A549 treated with dexamethasone at 1 μM for 4 hours (cell line): ENCODE measurements around the gene PLA2G1B. TPM values are rescaled to one million over a fixed set of nuclear protein-coding genes. Genes with fewer than 3 reads are reported as not detected.

ENCODE experiments used
- total RNA-seq: library from RNA; stranded (reverse); fragments of 200-300 nt; extraction: Qiagen RNA extraction; gene quantifications from 5 replicates; pipeline ENCODE4 v1.2.3, GENCODE V29; 2022

PLA2G1B gene
- 0.18 TPM in 1 of 5 replicates, not detected in the others for total RNA-seq

DNA sequence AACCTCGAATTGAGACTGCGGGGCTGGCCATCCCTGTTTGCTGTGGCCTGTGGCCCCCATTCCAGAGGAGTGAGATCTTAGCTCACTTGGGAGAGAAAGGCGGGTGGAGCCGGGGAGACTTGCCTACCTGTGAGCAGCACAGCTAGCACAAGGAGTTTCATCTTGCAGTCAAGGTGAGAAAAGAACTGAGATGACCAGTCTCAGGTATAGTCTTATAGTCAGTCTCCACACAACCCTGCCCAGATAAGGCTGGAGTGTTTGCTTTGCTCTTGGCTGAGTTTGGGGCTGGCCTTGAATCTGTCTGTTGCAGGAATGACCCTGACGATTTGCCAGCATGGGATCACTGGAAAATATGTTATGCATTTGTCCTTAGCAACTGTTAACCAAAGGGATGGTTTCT lies at the start of gene PLA2G1B:
PLA2G1B (minus strand) TSS at position 187 of the 400 bp plus-strand sequence; CDS start at position 161, 26 bp downstream.

GRCh38 chr12:120368789-120369602 lies 41.4 kb upstream of the PLA2G1B start, which contains the start of gene MSI1:
MSI1 (minus strand) TSS chr12:120369164; CDS start chr12:120369091, 73 bp downstream.

GRCh38 chr12:120301962-120302815 lies 25.4 kb downstream of the PLA2G1B start, which contains the start of gene SIRT4:
SIRT4 (plus strand) TSS chr12:120302321; CDS start chr12:120303562, 1,241 bp downstream.

DNA sequence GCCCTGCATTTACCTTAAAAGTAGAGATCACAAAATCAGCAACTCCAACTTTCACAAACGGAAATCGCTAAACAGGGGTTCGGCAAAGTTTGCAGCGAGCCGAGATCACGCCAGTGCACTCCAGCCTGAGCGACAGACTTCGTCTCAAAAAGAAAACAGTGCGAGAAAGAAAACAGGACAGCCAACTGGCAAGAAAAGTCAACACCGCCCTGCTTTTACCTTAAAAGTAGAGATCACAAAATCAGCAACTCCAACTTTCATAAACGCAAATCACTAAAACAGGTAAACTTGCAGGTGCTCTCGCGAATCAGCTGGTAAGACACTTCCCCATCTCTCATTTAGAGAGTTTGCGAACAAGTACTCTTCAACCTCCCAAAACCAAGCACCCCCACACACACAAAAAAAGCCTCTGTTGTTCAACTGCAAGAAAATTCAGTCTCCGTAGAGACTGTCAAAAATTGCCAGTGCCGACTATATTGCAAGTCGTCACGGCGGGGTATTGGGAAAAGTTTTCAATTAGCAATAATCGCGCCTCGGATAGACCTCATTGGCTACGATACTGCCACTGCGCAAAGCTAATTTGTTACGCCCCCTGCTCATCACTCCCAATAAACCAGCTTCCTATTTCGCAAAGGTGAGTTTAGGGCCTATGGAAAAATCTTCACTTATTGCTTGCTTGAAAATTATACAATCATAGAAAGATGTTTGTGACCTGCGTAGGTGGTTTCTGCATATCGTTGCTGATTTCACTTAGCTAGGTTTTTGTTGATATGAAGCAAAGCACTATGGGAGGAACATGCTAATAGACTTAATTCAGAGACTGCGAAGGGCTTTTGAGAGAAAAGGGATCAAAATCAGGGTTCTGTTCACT lies 34.7 kb downstream of the PLA2G1B start, which contains the start of gene RNU4-1:
RNU4-1 (minus strand) TSS at position 577 of the 871 bp plus-strand sequence.

Other genes starting within 250 kb of the PLA2G1B start
- 62.8 to 86.2 TPM (median 85.4 TPM) in 5 replicates for gene RAB35, start 211.0 kb downstream of the PLA2G1B start, total RNA-seq
- gene GCN1, start 133.1 kb downstream of the PLA2G1B start, total RNA-seq, result 35.5 to 64.4 TPM (median 61.2 TPM) in 5 replicates
- gene RPLP0, start 126.7 kb downstream of the PLA2G1B start, total RNA-seq, result 3,199 to 3,437 TPM (median 3,274 TPM) in 5 replicates
- gene PXN, start 62.0 kb downstream of the PLA2G1B start, total RNA-seq, result 187 to 269 TPM (median 251 TPM) in 5 replicates
- gene RNU4-2, start 35.9 kb downstream of the PLA2G1B start, total RNA-seq, result 23.5 TPM in 1 of 5 replicates, not detected in the others
- gene RNU4-1, start 34.5 kb downstream of the PLA2G1B start, total RNA-seq, result not detected in 5 replicates
- gene SIRT4, start 25.5 kb downstream of the PLA2G1B start, total RNA-seq, result 0.57 to 1.0 TPM (median 0.65 TPM) in 5 replicates
- gene MSI1, start 41.4 kb upstream of the PLA2G1B start, total RNA-seq, result 0.99 to 1.9 TPM (median 1.2 TPM) in 5 replicates
- gene COX6A1, start 110.3 kb upstream of the PLA2G1B start, total RNA-seq, result 768 to 832 TPM (median 783 TPM) in 5 replicates
- gene TRIAP1, start 118.6 kb upstream of the PLA2G1B start, total RNA-seq, result 66.3 to 85.3 TPM (median 69.9 TPM) in 5 replicates
- gene GATC, start 118.7 kb upstream of the PLA2G1B start, total RNA-seq, result 18.1 to 23.3 TPM (median 21.8 TPM) in 5 replicates
- gene SRSF9, start 142.0 kb upstream of the PLA2G1B start, total RNA-seq, result 187 to 211 TPM (median 199 TPM) in 5 replicates
- 602 to 740 TPM (median 629 TPM) in 5 replicates for gene DYNLL1, start 168.3 kb upstream of the PLA2G1B start, total RNA-seq
- 25.7 to 27.0 TPM (median 26.7 TPM) in 5 replicates for gene COQ5, start 201.4 kb upstream of the PLA2G1B start, total RNA-seq
- gene RNF10, start 206.6 kb upstream of the PLA2G1B start, total RNA-seq, result 93.9 to 116 TPM (median 103 TPM) in 5 replicates